Common myeloid progenitor, CD34-positive (primary cell): Measurements from ENCODE around the gene SNRPB2.
A peak's percentile ranks its signal among the peaks of the same experiment; 100 is the strongest.

Source experiments
- CTCF ChIA-PET: fragments of 350-600 bp; sonication (Branson Sonifier 250); formaldehyde crosslinking; loops from one replicate; lab custom pipeline; 2021; ENCODE audit warnings: antibody characterized with exemption; lab: Charles Lee
- POLR2A ChIA-PET: fragments of 350-600 bp; sonication (Branson Sonifier 250); formaldehyde crosslinking; loops from one replicate; lab custom pipeline; 2021; ENCODE audit warnings: antibody characterized with exemption; lab: Charles Lee
- DNase-seq, 3 donors: peaks; one replicate each; pipeline versions ENCODE4 v3.0.0 to v3.0.0-alpha.2; 2013
- H3K27ac ChIP-seq, 2 experiments: 1 replicate in 1 of 2; 2 replicates in 1 of 2; pipeline ENCODE4 v1.7.0; 2013; ENCODE audit warnings: inconsistent platforms in 2 of 2, low read length in 2 of 2, mild to moderate bottlenecking in 2 of 2, low read depth in 1 of 2, moderate library complexity in 1 of 2; ENCODE audit not compliant: severe bottlenecking in 2 of 2, insufficient read depth in 1 of 2, poor library complexity in 1 of 2
- H3K27me3 ChIP-seq, 5 experiments: replicated peaks in 2 of 5; 1 replicate in 3 of 5; 2 replicates in 2 of 5; pipeline versions ENCODE4 v1.6.1 to v1.7.0; 2013; ENCODE audit warnings: low read length in 4 of 5, mild to moderate bottlenecking in 2 of 5, moderate library complexity in 2 of 5, inconsistent platforms in 1 of 5; ENCODE audit not compliant: insufficient read depth in 5 of 5, control insufficient read depth in 4 of 5
- H3K36me3 ChIP-seq, 4 experiments: 1 replicate in 2 of 4; 2 replicates in 2 of 4; pipeline versions ENCODE4 v1.6.1 to v1.7.0; 2013; ENCODE audit warnings: low read length in 3 of 4, control low read depth in 1 of 4, mild to moderate bottlenecking in 1 of 4; ENCODE audit not compliant: control insufficient read depth in 4 of 4, insufficient read depth in 4 of 4
- H3K4me1 ChIP-seq, 4 experiments: 1 replicate in 3 of 4; 2 replicates in 1 of 4; pipeline versions ENCODE4 v1.6.1 to v1.7.1; 2013; ENCODE audit warnings: low read length in 3 of 4, mild to moderate bottlenecking in 3 of 4, control low read depth in 1 of 4, inconsistent platforms in 1 of 4, moderate library complexity in 1 of 4; ENCODE audit not compliant: control insufficient read depth in 4 of 4, insufficient read depth in 4 of 4; ENCODE audit errors: control extremely low read depth in 1 of 4
- H3K4me3 ChIP-seq, 7 experiments: 1 replicate in 4 of 7; 2 replicates in 3 of 7; pipeline versions ENCODE4 v1.5.1 to v1.7.0; 2013; ENCODE audit warnings: mild to moderate bottlenecking in 7 of 7, low read length in 6 of 7, moderate library complexity in 6 of 7, inconsistent platforms in 2 of 7, low read depth in 2 of 7, control low read depth in 1 of 7; ENCODE audit not compliant: insufficient read depth in 4 of 7, control insufficient read depth in 1 of 7; ENCODE audit errors: extremely low read depth in 1 of 7
- H3K9me3 ChIP-seq, 5 experiments: 1 replicate in 4 of 5; 2 replicates in 1 of 5; pipeline versions ENCODE4 v1.6.1 to v1.7.1; 2013; ENCODE audit warnings: low read length in 4 of 5, mild to moderate bottlenecking in 2 of 5, inconsistent platforms in 1 of 5, low read depth in 1 of 5, moderate library complexity in 1 of 5; ENCODE audit not compliant: control insufficient read depth in 4 of 5, insufficient read depth in 2 of 5; ENCODE audit errors: control extremely low read depth in 1 of 5
- WGBS: methylation state at CpG from one replicate; pipeline ENCODE4 v1.1.5; 2013; ENCODE audit not compliant: insufficient coverage; 5-methylcytosine and 5-hydroxymethylcytosine counted together

Gene SNRPB2

GRCh38 chr20:16759181-16759563 is 29.3 kb downstream of the SNRPB2 start:
- WGBS: no CpG with 5 or more reads among the region's 1 CpG
- ChIA-PET CTCF (interaction anchor here (1.0 kb wide), 1 partner anchor 9 kb away, joined by 3 read pairs; no protein-coding TSS in a partner anchor), POLR2A (no interaction called here)
- Histone ChIP-seq H3K9me3 (peaks cover 0 to 8% (median 4%) of the 10 kb centered on the region in 5 experiments), H3K36me3 (no peaks in the 10 kb centered on the region), H3K4me1 (no peaks in the 10 kb centered on the region), H3K27me3 (peaks cover 0 to 22% (median 10%) of the 10 kb centered on the region in 5 experiments), H3K4me3 (no peak overlapping the region), H3K27ac (no peak overlapping the region)
- no peak for DNase-seq

GRCh38 chr20:16760431-16761304 is 30.8 kb downstream of the SNRPB2 start:
- ChIA-PET POLR2A (no interaction called here), CTCF (interaction anchor here (0.9 to 1.8 kb wide), 8 partner anchors 9 to 244 kb away, joined by 3 to 8 read pairs (median 4); partner anchors contain the start of gene OTOR)
- Histone ChIP-seq H3K4me1 (no peaks in the 10 kb centered on the region), H3K27me3 (peaks cover 0 to 23% (median 16%) of the 10 kb centered on the region in 5 experiments), H3K27ac (no peak overlapping the region), H3K36me3 (no peaks in the 10 kb centered on the region), H3K9me3 (peaks cover 0 to 8% (median 2%) of the 10 kb centered on the region in 5 experiments), H3K4me3 (no peak overlapping the region)
- WGBS: 76% methylated on average over 11 of the region's 11 CpGs
- DNase-seq: no peak

DNA sequence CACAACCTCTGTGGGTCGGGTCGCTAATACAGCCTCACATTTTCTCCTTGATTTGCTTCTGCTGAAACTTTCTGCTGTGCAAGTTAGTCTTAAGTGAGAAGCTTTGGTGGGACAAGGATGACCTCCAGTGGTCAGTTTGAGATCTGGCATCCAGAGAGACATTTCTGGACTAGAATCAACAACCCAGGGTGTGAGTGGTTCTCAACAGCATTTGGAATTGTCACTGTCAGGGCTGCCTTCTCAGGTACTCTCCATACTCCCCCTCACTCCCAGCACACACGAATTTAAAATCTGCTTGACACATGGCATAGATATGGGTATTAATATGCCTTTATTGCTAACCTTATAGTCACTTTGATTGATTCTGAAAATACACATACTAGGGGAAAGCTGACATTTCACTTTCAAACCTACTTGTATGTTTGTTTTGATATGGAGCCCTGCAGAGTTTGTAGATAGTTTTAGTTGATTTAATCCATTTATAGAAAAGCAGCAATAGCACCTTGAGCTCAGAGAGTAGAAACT is 31.5 kb downstream of the SNRPB2 start:
- CTCF ChIA-PET: interaction anchor here (0.9 to 1.8 kb wide), 9 partner anchors 10 to 245 kb away, joined by 3 to 8 read pairs (median 4); partner anchors contain the start of gene OTOR
- Histone ChIP-seq H3K4me3 (no peak overlapping the region), H3K27ac (no peak overlapping the region), H3K4me1 (no peaks in the 10 kb centered on the region), H3K9me3 (peaks cover 0 to 8% (median 0%) of the 10 kb centered on the region in 5 experiments), H3K36me3 (no peaks in the 10 kb centered on the region), H3K27me3 (peaks cover 0 to 25% (median 19%) of the 10 kb centered on the region in 5 experiments)
- 0% methylated on average over 2 of the region's 3 CpGs for WGBS
- DNase-seq: peak; percentile 54 to 78 (median 70)
- POLR2A ChIA-PET: no interaction called here

- H3K9me3 ChIP-seq: no peaks in the 10 kb centered on the region
- ChIA-PET POLR2A (no interaction called here), CTCF (no interaction called here)
- no peaks in the 10 kb centered on the region for H3K4me1 ChIP-seq
- DNase-seq: no peak
- H3K36me3 ChIP-seq: no peaks in the 10 kb centered on the region
- 100% methylated on average over 2 of the region's 4 CpGs for WGBS
- peaks cover 0 to 36% (median 15%) of the 10 kb centered on the region in 5 experiments for H3K27me3 ChIP-seq
- no peak overlapping the region for H3K4me3 ChIP-seq
- H3K27ac ChIP-seq: no peak overlapping the region
Observed at GRCh38 chr20:16764560-16764959, 34.7 kb downstream of the SNRPB2 start.

- Histone ChIP-seq H3K4me3 (no peak overlapping the region), H3K4me1 (no peaks in the 10 kb centered on the region), H3K36me3 (no peaks in the 10 kb centered on the region), H3K27ac (no peak overlapping the region), H3K9me3 (peaks cover 0 to 1% (median 0%) of the 10 kb centered on the region in 5 experiments), H3K27me3 (peaks cover 0 to 13% (median 3%) of the 10 kb centered on the region in 5 experiments)
- DNase-seq: no peak
- POLR2A ChIA-PET: no interaction called here
- CTCF ChIA-PET: no interaction called here
Observed at GRCh38 chr20:16771213-16771612, 41.4 kb downstream of the SNRPB2 start.

DNA sequence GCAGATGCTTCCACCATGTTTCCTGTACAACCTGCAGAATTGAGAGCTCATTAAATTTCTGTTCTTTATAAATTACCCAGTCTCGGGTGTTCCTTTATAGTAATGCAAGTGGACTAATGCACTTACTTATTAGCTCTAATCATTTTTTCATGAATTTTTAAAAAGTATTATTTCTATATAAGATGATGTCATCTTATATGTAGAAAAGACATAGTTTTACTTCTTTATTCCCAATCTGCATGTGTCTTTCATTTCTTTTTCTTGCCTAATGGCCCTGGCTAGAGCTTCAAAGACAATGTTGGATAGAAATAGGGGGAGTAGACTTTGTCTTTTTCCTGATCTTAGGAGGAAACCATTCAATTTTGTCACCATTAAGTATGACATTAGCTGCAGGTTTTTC is 46.1 kb downstream of the SNRPB2 start:
- POLR2A ChIA-PET: no interaction called here
- DNase-seq: no peak
- no peak overlapping the region for H3K4me3 ChIP-seq
- H3K27me3 ChIP-seq: no peaks in the 10 kb centered on the region
- no peak overlapping the region for H3K27ac ChIP-seq
- no peaks in the 10 kb centered on the region for H3K4me1 ChIP-seq
- CTCF ChIA-PET: no interaction called here
- WGBS: no CpG with 5 or more reads among the region's 1 CpG
- no peaks in the 10 kb centered on the region for H3K36me3 ChIP-seq
- H3K9me3 ChIP-seq: peaks cover 0 to 1% (median 0%) of the 10 kb centered on the region in 5 experiments

DNA sequence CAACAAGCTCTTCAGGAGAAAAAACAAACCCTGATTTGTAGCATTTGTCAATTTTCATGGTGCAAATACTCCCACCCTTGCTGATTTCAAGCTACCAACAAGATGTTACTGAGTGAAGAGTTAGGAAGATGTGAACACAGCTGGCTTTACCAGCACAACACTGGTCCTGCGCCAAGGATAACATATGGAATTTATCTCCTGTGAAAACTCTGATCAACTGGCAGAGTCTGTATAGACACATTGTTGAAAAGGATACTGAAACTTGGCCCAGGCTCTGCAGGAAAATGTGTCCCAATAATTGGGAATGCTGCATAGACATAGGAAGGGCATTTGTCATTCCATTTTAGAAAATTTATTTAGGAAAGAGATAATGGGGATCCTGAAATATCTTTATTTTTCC is 47.3 kb downstream of the SNRPB2 start:
- H3K27ac ChIP-seq: no peak overlapping the region
- no peaks in the 10 kb centered on the region for H3K36me3 ChIP-seq
- ChIA-PET POLR2A (no interaction called here), CTCF (interaction anchor here (1.2 kb wide), 1 partner anchor 9 kb away, joined by 3 read pairs; no protein-coding TSS in a partner anchor)
- no peak overlapping the region for H3K4me3 ChIP-seq
- no peak for DNase-seq
- H3K4me1 ChIP-seq: no peaks in the 10 kb centered on the region
- peaks cover 0 to 2% (median 0%) of the 10 kb centered on the region in 5 experiments for H3K9me3 ChIP-seq
- 100% methylated on average over 1 of the region's 1 CpG for WGBS
- H3K27me3 ChIP-seq: no peaks in the 10 kb centered on the region
